CD1c-positive myeloid dendritic cell (primary cell): Measurements from ENCODE around the gene NBPF1.
"Not testable (repeated sequence)": the region's sequence is repeated elsewhere in the genome, so short reads cannot be mapped to it uniquely, and the experiment has no call there.

Experiments used
- DNase-seq: peaks from one replicate; pipeline ENCODE4 v3.0.0-alpha.2; 2016; ENCODE audit errors: extremely low spot score

Gene NBPF1

DNA sequence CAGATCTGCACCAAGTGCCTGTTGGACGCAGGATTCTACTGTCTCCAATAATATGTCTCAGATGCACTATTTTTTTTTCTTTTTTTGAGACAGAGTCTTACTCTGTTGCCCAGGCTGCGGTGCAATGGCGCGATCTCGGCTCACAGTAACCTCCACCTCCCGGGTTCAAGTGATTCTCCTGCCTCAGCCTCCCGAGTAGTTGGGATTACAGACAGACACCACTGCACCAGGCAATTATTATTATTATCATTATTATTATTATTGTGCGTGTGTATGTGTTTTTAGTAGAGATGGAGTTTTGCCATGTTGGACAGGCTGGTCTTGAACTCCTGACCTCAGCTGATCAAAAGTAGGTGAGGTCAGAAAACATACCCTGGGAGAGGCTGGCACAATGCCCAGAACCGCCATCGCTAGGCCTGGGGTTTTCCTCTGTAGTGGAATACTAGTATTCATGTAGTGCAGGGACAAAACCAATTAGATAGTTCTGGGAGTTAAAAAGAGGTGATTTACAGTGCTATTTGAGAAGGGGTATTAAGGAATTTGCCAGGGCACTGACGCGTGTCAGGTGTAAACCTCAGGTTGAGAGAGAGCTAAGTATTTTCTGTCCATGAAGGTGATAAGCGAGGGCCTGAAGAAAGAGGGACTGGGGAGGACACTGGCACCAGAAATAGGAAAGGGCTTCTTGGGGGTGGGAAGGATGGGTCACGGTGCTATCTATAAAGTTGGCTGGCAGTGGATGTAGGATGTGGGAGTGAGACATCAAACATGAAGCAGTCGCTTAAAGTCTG lies 100.5 kb downstream of the NBPF1 start:
- DNase-seq: not testable (repeated sequence)
